Stimulated activated effector memory CD8-positive, alpha-beta T cell treated with anti-CD3 and anti-CD28 coated beads, Interleukin-12 subunit alpha, Interleukin-12 subunit beta, amount 100 ng/mL, for 72 hours (primary cell): ENCODE data around the gene PRSS2.
"Not testable (repeated sequence)": the region's sequence is repeated elsewhere in the genome, so short reads cannot be mapped to it uniquely, and the experiment has no call there.

Experiments used
- ATAC-seq: fragments of 150-1000 bp; cut with Tn5 transposase; 2 replicates; pipeline ENCODE4 v1.10.0; 2021
- DNase-seq, 2 donors: peaks; one replicate each; pipeline ENCODE4 v3.0.0; 2021 to 2022; ENCODE audit warnings: low spot score in 2 of 2
- H3K27ac Mint-ChIP-seq: one replicate; pipeline ENCODE4 v1.8.0; 2022; ENCODE audit warnings: mild to moderate bottlenecking, mixed read lengths
- H3K36me3 Mint-ChIP-seq: one replicate; pipeline ENCODE4 v1.8.0; 2022; ENCODE audit warnings: mild to moderate bottlenecking, mixed read lengths
- H3K4me1 Mint-ChIP-seq: one replicate; pipeline ENCODE4 v1.8.0; 2022; ENCODE audit warnings: mixed read lengths
- H3K4me3 Mint-ChIP-seq: one replicate; pipeline ENCODE4 v1.8.0; 2022; ENCODE audit warnings: mild to moderate bottlenecking, mixed read lengths
- H3K9me3 Mint-ChIP-seq: one replicate; pipeline ENCODE4 v1.8.0; 2022; ENCODE audit warnings: mixed read lengths

The PRSS2 gene

GRCh38 chr7:142773230-142773629 lies 2.5 kb downstream of the PRSS2 start:
- no peaks in the 10 kb centered on the region for H3K9me3 Mint-ChIP-seq
- no peak overlapping the region for H3K27ac Mint-ChIP-seq
- DNase-seq (no peak), ATAC-seq (no peak)
- H3K4me3 Mint-ChIP-seq = no peak overlapping the region
- no peaks in the 10 kb centered on the region for H3K36me3 Mint-ChIP-seq
- H3K4me1 Mint-ChIP-seq = peaks cover 11% of the 10 kb centered on the region

- H3K27ac Mint-ChIP-seq = no peak overlapping the region
- ATAC-seq (no peak), DNase-seq (no peak)
- no peaks in the 10 kb centered on the region for H3K9me3 Mint-ChIP-seq
- H3K4me3 Mint-ChIP-seq = no peak overlapping the region
- peaks cover 11% of the 10 kb centered on the region for H3K4me1 Mint-ChIP-seq
- H3K36me3 Mint-ChIP-seq = no peaks in the 10 kb centered on the region
Measured at GRCh38 chr7:142773937-142774744, 3.4 kb downstream of the PRSS2 start.

- H3K4me1 Mint-ChIP-seq = peaks cover 11% of the 10 kb centered on the region
- no peak overlapping the region for H3K27ac Mint-ChIP-seq
- no peaks in the 10 kb centered on the region for H3K36me3 Mint-ChIP-seq
- DNase-seq (no peak), ATAC-seq (no peak)
- no peaks in the 10 kb centered on the region for H3K9me3 Mint-ChIP-seq
- no peak overlapping the region for H3K4me3 Mint-ChIP-seq
Measured at GRCh38 chr7:142774826-142775225, 4.1 kb downstream of the PRSS2 start.

GRCh38 chr7:142775351-142776115 lies 4.8 kb downstream of the PRSS2 start:
- ATAC-seq, H3K4me3 Mint-ChIP-seq, H3K27ac Mint-ChIP-seq, H3K36me3 Mint-ChIP-seq, DNase-seq, H3K4me1 Mint-ChIP-seq, H3K9me3 Mint-ChIP-seq: not testable (repeated sequence)

- H3K27ac Mint-ChIP-seq = no peak overlapping the region
- H3K4me3 Mint-ChIP-seq = no peak overlapping the region
- H3K4me1 Mint-ChIP-seq = no peaks in the 10 kb centered on the region
- no peaks in the 10 kb centered on the region for H3K9me3 Mint-ChIP-seq
- no peak for ATAC-seq
- no peak for DNase-seq
- H3K36me3 Mint-ChIP-seq = no peaks in the 10 kb centered on the region
Measured at GRCh38 chr7:142776206-142776844, 5.6 kb downstream of the PRSS2 start.

- not testable (repeated sequence) for H3K4me1 Mint-ChIP-seq, ATAC-seq, H3K36me3 Mint-ChIP-seq, H3K27ac Mint-ChIP-seq, DNase-seq, H3K4me3 Mint-ChIP-seq, H3K9me3 Mint-ChIP-seq
Measured at GRCh38 chr7:142776845-142777225, 6.1 kb downstream of the PRSS2 start.

- no peak for DNase-seq
- Mint-ChIP-seq H3K4me3 (no peak overlapping the region), H3K36me3 (no peaks in the 10 kb centered on the region), H3K9me3 (no peaks in the 10 kb centered on the region), H3K27ac (no peak overlapping the region), H3K4me1 (no peaks in the 10 kb centered on the region)
- no peak for ATAC-seq
Measured at GRCh38 chr7:142777318-142777717, 6.5 kb downstream of the PRSS2 start.

GRCh38 chr7:142782922-142783900 lies 12.4 kb downstream of the PRSS2 start:
- ATAC-seq (peak; percentile 71), DNase-seq (peak; percentile 28 to 76)
- H3K4me1 Mint-ChIP-seq = peaks cover 4% of the 10 kb centered on the region
- peak overlapping the region; percentile 60 for H3K27ac Mint-ChIP-seq
- peak overlapping the region; percentile 98 for H3K4me3 Mint-ChIP-seq
- H3K9me3 Mint-ChIP-seq = no peaks in the 10 kb centered on the region
- peaks cover 30% of the 10 kb centered on the region for H3K36me3 Mint-ChIP-seq

- peak overlapping the region; percentile 98 for H3K4me3 Mint-ChIP-seq
- DNase-seq = no peak
Measured at GRCh38 chr7:142784096-142784495, 13.3 kb downstream of the PRSS2 start.

GRCh38 chr7:142784716-142785115 lies 13.9 kb downstream of the PRSS2 start:
- Mint-ChIP-seq H3K9me3 (no peaks in the 10 kb centered on the region), H3K36me3 (peaks cover 45% of the 10 kb centered on the region), H3K27ac (peak overlapping the region; percentile 92), H3K4me3 (peak overlapping the region; percentile 98), H3K4me1 (peaks cover 9% of the 10 kb centered on the region)
- no peak for ATAC-seq
- no peak for DNase-seq

More at GRCh38 chr7:142784096-142784495, 13.3 kb downstream of the PRSS2 start:
- Mint-ChIP-seq H3K36me3 (peaks cover 39% of the 10 kb centered on the region), H3K27ac (no peak overlapping the region), H3K4me1 (peaks cover 5% of the 10 kb centered on the region), H3K9me3 (no peaks in the 10 kb centered on the region)
- no peak for ATAC-seq

GRCh38 chr7:142785841-142786250 lies 15.1 kb downstream of the PRSS2 start:
- H3K4me3 Mint-ChIP-seq = peak overlapping the region; percentile 98
- DNase-seq (peak in 1 of 2 donors; percentile 68), ATAC-seq (peak; percentile 93)
- H3K36me3 Mint-ChIP-seq = peaks cover 56% of the 10 kb centered on the region
- peaks cover 9% of the 10 kb centered on the region for H3K4me1 Mint-ChIP-seq
- H3K27ac Mint-ChIP-seq = peak overlapping the region; percentile 92
- no peaks in the 10 kb centered on the region for H3K9me3 Mint-ChIP-seq

- H3K27ac Mint-ChIP-seq = peak overlapping the region; percentile 100
- ATAC-seq (no peak), DNase-seq (no peak)
- no peaks in the 10 kb centered on the region for H3K9me3 Mint-ChIP-seq
- peaks cover 70% of the 10 kb centered on the region for H3K36me3 Mint-ChIP-seq
- H3K4me1 Mint-ChIP-seq = peaks cover 10% of the 10 kb centered on the region
- H3K4me3 Mint-ChIP-seq = peak overlapping the region; percentile 98
Measured at GRCh38 chr7:142787034-142787768, 16.4 kb downstream of the PRSS2 start.

GRCh38 chr7:142787783-142788182 lies 17.0 kb downstream of the PRSS2 start:
- Mint-ChIP-seq H3K4me3 (peak overlapping the region; percentile 98), H3K36me3 (peaks cover 74% of the 10 kb centered on the region), H3K9me3 (no peaks in the 10 kb centered on the region), H3K4me1 (peaks cover 16% of the 10 kb centered on the region), H3K27ac (peak overlapping the region; percentile 100)
- ATAC-seq = no peak
- DNase-seq = no peak
